ENCODE results near the gene IQGAP2.

The IQGAP2 gene

DNA sequence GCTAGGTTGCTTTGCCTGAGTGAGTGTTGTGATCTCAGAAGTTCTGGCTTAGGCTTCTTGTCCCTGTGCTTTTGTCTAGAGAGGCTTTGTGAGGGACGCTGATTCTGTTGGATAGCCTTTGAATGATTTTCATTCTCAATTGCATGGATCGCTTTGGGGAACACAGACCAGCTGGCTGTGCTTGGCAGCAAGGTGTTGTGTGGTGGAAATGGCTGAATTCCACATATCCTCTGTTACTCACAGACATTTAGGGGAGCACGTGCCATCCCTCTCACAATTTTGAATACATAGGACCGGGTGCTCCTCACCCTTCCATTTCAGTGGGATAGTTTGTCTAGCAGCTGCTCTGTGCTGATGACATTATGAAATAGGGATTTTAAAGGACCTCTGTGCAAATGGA, 76.2 kb downstream of the IQGAP2 start:
- no peak for DNase-seq

GRCh38 chr5:76479973-76480667, 77.0 kb downstream of the IQGAP2 start:
- DNase-seq, result no peak

- no peak for DNase-seq
These were observed 79.9 kb downstream of the IQGAP2 start for GRCh38 chr5:76482984-76483383.

DNA sequence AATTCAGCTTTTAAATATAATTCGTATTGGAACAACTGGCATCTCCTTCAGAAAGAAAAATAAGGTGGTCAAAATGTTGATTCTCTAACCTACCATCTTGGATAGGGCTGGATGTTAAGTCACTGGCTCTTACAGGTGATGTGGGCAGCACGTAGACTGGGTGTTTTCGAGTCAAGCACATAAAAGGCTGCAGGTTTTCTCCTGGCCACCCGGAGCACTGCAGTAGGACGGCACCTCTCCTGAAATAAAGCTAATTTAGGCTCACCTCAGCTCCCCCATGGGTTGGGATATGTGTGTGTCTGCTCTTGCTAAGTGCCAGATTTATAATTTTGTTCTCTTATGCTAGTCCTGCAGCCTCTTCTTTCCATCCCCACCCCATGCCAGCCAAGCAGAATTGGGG, 80.3 kb downstream of the IQGAP2 start:
- DNase-seq, result no peak

- DNase-seq, result no peak
These were observed 80.8 kb downstream of the IQGAP2 start for GRCh38 chr5:76483881-76484280.

GRCh38 chr5:76485511-76485910, 82.4 kb downstream of the IQGAP2 start:
- DNase-seq, result no peak

- DNase-seq, result no peak
These were observed 84.3 kb downstream of the IQGAP2 start for GRCh38 chr5:76487386-76487785.

GRCh38 chr5:76487821-76488220, 84.7 kb downstream of the IQGAP2 start:
- no peak for DNase-seq

GRCh38 chr5:76488969-76489368, 85.9 kb downstream of the IQGAP2 start:
- no peak for DNase-seq

DNA sequence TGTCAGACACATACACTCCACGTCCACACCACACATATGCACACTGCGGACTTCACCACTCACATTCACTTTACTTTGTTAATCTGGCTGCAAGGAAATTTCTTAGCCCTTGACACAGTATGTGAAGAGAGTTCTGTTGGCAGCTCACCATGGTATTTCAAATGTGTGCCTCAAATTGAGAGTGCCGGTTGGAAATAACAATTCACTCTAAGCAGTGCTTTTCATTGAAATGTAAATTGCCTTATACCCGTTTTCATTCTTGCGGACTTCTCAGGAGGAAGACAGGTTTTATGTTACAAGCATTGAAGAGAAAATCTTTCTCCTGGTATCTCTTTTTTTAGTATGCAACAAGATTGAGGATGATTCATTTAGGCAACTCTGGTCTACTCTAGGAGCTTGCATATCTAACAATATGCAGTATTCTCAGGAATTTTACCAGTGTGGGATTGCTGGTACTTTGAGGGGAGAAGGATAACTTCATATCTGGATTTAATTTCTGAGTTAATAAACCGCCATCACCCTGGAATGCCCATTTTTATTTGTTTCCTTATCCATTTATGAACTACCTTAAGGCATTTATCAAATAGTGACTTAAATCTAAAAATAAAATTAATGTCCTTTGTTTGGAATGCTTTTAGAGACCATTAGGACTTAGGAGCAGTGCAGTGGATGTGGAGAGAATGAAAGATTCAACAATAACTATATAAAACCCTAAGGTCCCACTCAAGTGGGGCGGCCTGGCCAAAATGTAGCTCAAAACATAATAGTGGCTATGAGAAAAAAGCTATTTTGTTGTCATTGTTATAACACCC, 87.0 kb downstream of the IQGAP2 start:
- DNase-seq, result no peak

GRCh38 chr5:76490960-76491359, 87.9 kb downstream of the IQGAP2 start:
- DNase-seq, result no peak

GRCh38 chr5:76492819-76493189, 89.7 kb downstream of the IQGAP2 start:
- DNase-seq, result no peak

DNA sequence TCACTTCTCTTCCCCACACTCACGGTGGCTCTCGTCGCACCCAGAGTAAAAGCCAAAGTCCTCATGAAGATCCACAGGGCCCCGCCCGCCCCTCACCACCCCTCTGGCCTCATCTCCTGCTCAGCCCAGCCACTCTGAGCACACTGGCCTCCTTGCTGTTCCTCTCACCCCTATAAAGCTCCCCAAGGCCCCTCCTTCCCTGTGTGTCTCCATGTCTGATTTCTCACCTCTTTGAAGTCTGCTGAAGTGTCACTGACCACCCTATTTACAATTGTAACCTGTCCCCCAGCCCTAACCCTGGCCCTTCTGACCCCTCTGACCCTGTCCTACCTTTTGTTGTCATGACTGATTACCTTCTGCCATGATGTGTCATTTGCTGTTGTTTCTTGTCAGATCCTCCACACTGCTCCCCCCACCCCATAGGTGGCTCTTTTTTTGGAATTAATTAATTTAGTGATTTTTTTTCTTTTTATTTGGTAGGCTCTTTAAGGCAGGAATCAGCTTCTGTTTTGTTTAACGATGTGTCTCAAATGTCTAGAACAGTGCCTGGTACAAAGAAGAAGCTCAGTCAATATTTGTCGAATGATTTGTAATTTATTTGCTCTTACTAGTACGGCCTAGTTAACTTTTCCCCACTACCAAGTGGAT, 90.2 kb downstream of the IQGAP2 start:
- DNase-seq, result no peak

DNA sequence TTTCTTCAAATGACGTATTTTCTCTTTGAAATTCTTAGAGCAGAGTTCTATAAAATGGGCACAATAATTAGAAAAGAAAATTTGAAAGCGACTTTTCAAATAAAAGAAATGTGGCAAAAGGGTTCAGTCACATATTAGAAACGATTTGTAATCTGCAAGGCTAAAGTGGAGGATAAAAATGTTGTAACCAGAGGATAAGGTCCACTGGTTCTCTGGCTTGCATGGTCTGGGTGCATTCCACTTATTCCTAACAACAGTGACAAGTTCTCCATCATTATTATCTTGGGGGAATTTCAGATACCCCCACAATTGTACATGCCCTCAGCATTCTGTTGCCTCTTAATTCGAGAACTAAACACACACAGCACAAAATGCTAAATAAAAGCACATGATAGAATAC, 91.1 kb downstream of the IQGAP2 start:
- no peak for DNase-seq

DNA sequence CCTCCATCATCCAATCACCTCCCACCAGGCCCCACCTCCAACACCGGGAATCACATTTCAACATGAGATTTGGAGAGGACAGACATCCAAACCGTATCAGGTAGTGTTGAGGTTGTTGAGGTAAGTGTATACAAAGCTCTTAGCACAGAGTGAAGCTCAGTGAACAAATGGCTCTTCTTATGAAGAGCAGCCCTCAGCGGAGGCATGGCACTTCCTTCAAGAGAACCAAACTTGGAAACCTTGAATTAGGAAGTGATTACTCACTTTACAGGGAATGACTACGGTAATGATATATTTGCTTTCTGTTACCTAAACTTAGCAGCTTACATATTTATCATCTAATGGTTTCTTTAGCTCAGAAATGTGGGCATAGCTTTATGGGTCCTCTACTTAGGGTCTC, 92.8 kb downstream of the IQGAP2 start:
- DNase-seq, result no peak

DNA sequence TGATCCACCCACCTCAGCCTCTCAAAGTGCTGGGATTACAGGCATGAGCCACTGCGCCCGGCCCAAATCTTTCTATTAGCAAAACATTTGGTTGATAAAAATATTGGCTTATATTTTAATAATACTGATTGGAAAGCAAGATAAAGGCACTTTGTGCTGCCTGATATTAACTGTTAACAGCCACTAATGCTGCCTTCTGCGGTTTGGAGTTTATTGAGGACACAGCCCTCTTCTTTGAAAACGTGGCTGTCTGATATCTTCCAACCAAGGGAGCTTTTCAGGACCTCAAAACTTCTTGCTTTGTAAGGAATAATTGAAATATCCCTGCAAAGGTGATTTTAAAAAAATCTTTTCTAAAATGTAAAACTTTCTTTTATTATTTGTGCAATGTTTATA, 94.0 kb downstream of the IQGAP2 start:
- no peak for DNase-seq

DNA sequence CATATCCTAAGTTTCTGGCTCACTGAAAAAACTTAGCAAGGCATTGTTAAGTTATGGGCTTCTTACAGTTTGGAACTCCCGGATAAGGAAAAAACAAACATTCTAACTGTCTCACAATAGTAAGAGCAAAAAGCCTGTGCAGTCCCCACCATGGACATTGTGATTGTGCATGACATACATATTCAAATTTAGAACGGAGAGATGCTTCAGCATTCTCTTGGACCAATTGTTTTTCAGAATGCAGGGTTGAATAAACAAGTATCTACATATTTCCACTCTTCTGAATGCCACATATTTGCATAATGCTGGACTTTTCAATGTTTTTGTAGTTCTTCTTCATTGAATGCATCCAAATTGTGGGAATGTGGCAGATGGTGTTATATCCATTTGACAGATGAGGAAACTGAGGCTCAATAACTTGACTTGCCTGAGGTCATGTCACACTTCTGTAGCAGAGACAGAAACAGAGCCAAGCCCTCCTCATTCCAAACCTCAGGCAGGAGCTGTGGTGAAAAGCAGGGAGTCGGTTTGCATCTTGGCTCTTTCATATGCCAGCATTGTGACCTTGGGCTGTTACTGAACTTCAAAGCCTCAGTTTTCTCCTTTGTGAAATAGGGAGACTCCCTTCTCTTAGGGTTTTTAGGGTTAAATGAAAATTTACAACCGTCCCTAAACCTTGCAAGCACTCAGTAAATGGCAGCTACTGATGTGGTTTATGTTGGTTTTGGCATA, 95.1 kb downstream of the IQGAP2 start:
- no peak for DNase-seq

DNA sequence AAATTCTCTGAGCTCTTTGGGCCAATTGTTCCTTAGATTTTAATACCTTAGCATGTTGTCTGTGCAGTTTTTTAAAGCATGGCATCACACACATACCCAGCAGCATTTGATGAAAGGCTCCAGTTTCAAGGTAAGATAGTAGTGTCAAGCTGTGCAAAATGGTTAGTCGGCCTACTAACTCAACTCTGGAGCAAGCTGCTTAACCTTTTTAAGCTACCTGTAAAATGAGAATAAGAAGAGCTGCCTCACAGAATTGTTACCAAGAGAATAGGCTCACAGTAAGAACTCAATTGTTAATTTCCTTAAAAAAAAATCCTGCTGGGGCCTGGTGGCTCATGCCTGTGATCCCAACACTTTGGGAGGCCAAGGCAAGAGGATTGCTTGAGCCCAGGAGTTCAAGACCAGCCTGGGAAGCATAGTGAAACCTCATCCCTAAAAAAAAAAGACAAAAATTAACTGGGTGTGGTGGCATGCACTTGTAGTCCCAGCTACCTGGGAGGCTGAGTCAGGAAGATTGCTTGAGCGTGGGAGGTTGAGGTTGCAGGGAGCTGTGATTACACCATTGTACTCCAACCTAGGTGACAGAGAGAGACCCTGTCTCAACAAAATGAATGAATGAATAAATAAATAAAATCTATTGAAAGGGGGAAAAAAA, 96.5 kb downstream of the IQGAP2 start:
- no peak for DNase-seq

- DNase-seq, result no peak
These were observed 97.7 kb downstream of the IQGAP2 start for GRCh38 chr5:76500633-76501393.

- no peak for DNase-seq
These were observed 100.8 kb downstream of the IQGAP2 start for GRCh38 chr5:76503929-76504328.

GRCh38 chr5:76504901-76505564, 101.9 kb downstream of the IQGAP2 start:
- no peak for DNase-seq
